NT2/D1 (cell line): ENCODE measurements around the gene ZNF621.
A peak's percentile ranks its signal among the peaks of the same experiment; 100 is the strongest.

ENCODE experiments used
- DNase-seq: peaks from one replicate; pipeline ENCODE4 v3.0.0-alpha.2; 2011; ENCODE audit warnings: low read depth, low spot score
- H3K27me3 ChIP-seq: 2 replicates; pipeline ENCODE4 v1.6.0; 2011; ENCODE audit warnings: mild to moderate bottlenecking; ENCODE audit not compliant: insufficient read length, insufficient read depth
- H3K36me3 ChIP-seq: 2 replicates; pipeline ENCODE4 v1.6.1; 2011; ENCODE audit warnings: mild to moderate bottlenecking, low read length, mixed read lengths; ENCODE audit not compliant: insufficient read depth, insufficient read length
- H3K4me1 ChIP-seq: 2 replicates; pipeline ENCODE4 v1.5.1; 2011; ENCODE audit not compliant: insufficient read depth, insufficient read length
- H3K4me3 ChIP-seq: 2 replicates; pipeline ENCODE4 v1.5.1; 2011; ENCODE audit warnings: low read depth; ENCODE audit not compliant: insufficient read length
- H3K9ac ChIP-seq: 2 replicates; pipeline ENCODE4 v1.6.0; 2011; ENCODE audit warnings: low read depth; ENCODE audit not compliant: insufficient read length
- H3K9me3 ChIP-seq: 2 replicates; pipeline ENCODE4 v1.5.1; 2011; ENCODE audit warnings: mild to moderate bottlenecking, low read length; ENCODE audit not compliant: insufficient read depth
- SUZ12 ChIP-seq: IDR thresholded peaks from 2 replicates; pipeline ENCODE4 v1.6.1; 2011; ENCODE audit not compliant: insufficient read length, insufficient read depth; ENCODE audit errors: extremely low read depth
- YY1 ChIP-seq: IDR thresholded peaks from 2 replicates; pipeline ENCODE4 v1.6.1; 2011; ENCODE audit not compliant: insufficient read length, insufficient read depth
- ZNF274 ChIP-seq: IDR thresholded peaks from 2 replicates; pipeline ENCODE4 v1.6.1; 2011; ENCODE audit warnings: mild to moderate bottlenecking, low read depth, low read length

The ZNF621 gene

DNA sequence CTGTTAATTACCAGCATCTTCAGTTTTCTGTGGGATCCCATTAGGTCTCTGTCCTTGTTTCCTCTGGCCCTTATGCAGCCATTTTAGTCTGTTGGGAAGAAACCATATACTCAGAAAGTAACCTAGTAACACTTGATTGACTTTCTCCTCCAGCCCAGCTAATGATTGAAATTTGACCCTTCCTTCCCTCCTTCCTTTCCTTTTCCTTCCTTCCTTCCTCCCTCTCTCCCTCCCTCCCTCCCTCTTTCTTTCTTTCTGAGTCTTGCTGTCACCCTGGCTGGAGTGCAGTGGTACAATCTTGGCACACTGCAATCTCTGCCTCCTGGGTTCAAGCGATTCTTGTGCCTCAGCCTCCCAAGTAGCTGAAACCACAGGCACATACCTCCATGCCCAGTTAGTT, 24.8 kb upstream of the ZNF621 start:
- Histone ChIP-seq H3K4me3 (no peak overlapping the region), H3K4me1 (no peaks in the 10 kb centered on the region)

DNA sequence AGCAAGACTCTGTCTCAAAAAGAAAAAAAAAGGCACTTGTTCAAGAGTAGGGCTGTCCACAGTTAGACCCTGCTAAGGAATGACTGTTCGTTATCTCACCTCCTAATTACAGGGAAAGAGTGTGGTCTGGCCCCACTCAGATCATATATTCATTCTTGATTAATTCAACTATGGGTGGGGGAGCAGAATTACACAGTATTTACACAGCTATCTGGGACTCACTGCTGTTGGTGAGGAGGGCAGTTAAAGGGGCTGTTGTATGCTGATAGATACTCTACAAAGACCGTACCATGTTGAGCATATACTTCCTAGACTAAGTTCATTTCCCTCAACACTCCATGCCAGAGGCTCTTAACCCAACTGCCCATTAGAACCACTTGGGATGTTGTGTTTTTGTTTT, 22.7 kb upstream of the ZNF621 start:
- H3K4me1 ChIP-seq: peaks cover 2% of the 10 kb centered on the region
- H3K36me3 ChIP-seq: no peaks in the 10 kb centered on the region
- DNase-seq: no peak
- H3K27me3 ChIP-seq: no peaks in the 10 kb centered on the region
- H3K9ac ChIP-seq: no peak overlapping the region
- no peak for TF ChIP-seq SUZ12
- no peak for TF ChIP-seq ZNF274
- TF ChIP-seq YY1: no peak
- no peaks in the 10 kb centered on the region for H3K9me3 ChIP-seq
- H3K4me3 ChIP-seq: no peak overlapping the region

More for the DNA sequence above, 24.8 kb upstream of the ZNF621 start:
- no peaks in the 10 kb centered on the region for H3K27me3 ChIP-seq
- no peak overlapping the region for H3K9ac ChIP-seq
- no peaks in the 10 kb centered on the region for H3K36me3 ChIP-seq
- DNase-seq: no peak
- no peaks in the 10 kb centered on the region for H3K9me3 ChIP-seq
- TF ChIP-seq YY1 (no peak), ZNF274 (no peak), SUZ12 (no peak)

DNA sequence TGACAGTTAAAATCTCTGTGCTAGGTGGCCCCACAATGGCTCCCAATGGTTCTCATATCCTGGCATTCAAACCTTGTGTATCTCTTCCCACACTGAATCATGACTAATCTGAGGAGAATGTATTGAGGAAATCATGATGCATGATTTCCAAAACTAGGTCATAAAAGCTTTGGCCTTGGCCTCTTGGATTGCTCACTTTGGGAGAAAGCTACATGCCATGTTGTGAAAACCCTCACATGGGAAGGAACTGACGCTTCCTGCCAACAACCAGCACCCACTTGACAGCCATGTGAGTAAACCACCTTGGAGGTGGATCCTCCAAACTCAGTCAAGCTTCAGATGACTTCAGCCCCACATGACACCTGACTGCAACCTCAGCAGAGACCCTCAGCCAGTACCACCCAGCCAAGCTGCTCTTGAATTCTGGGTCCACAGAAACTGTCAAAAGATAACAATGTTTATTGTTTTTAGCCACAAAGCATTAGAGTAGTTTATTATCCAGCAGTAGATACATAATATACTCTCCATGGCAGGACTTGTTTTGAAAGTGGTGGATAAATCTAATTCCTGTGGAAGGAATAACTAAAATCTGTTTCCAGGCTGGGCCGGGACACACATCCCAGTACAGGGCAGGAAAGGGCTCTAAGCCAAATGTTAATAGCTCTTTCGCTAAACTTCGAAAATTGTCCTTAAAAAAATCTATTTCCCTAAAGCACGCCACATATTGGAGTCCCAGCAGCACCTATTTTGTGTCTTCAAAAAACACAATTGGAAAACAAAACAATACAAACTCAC, 19.9 kb upstream of the ZNF621 start:
- no peak for TF ChIP-seq SUZ12
- no peak for TF ChIP-seq ZNF274
- no peak for TF ChIP-seq YY1
- DNase-seq: no peak

DNA sequence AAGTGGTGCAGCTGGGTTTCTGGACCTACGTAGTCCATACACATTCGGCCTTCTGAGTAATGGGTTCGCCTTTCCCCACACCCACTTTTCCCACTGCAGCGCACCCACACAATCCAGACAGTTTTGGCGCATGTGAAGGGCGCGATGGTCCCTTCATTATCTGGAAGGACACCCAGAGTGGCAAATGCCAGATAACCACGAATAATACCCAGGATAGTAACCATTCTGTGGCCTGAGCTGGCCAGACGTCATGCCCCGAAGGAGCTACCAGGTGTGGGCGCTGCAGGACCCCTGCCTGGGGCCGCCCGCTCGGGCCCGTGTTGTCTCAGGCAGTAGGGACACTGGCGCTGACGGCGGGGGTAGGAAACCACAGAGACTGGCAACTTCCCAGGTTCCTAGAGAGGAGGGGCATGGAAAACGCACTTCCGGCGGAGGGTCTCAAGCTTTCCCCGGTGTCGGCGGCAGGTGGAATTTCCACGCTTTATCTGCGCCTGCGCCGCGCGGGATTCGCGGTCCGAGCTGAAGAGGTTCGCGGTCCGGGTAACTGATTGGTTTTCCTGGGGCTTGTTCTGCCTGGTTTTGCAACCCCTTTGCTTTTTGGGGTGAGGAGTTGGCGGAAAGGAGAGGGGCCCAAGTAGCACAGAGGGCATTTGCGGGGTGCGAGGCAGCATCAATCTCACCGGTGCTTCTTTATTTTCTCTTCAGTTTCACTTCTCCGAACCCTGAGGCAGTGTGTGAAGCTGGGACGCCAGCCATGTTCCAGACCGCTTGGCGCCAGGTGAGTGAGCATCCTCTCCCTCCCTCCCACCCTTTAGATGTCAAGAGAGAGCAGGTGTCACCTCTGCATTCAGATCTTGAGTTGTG, 18.9 kb upstream of the ZNF621 start, which contains the start of gene ZNF620:
Gene ZNF620, plus strand, starts transcription at position 441 of the 864 bp plus-strand sequence. Its CDS starts 314 bp downstream, at position 755.
- TF ChIP-seq YY1 (no peak), SUZ12 (no peak), ZNF274 (no peak)
- Histone ChIP-seq H3K9ac (peak within 1 kb of the TSS; percentile 92), H3K27me3 (no peaks in the 10 kb centered on the region), H3K4me1 (peaks cover 2% of the 10 kb centered on the region), H3K4me3 (peak within 1 kb of the TSS; percentile 92), H3K9me3 (no peaks in the 10 kb centered on the region; the same call in 1 of the 2 replicates), H3K36me3 (peaks cover 20% of the 10 kb centered on the region)
- peak; percentile 68 for DNase-seq

More for the DNA sequence above, 19.9 kb upstream of the ZNF621 start:
- H3K4me3 ChIP-seq: peak overlapping the region; percentile 92
- peaks cover 14% of the 10 kb centered on the region for H3K36me3 ChIP-seq
- no peaks in the 10 kb centered on the region; the same call in 1 of the 2 replicates for H3K9me3 ChIP-seq
- H3K9ac ChIP-seq: no peak overlapping the region
- H3K4me1 ChIP-seq: peaks cover 2% of the 10 kb centered on the region
- H3K27me3 ChIP-seq: no peaks in the 10 kb centered on the region

DNA sequence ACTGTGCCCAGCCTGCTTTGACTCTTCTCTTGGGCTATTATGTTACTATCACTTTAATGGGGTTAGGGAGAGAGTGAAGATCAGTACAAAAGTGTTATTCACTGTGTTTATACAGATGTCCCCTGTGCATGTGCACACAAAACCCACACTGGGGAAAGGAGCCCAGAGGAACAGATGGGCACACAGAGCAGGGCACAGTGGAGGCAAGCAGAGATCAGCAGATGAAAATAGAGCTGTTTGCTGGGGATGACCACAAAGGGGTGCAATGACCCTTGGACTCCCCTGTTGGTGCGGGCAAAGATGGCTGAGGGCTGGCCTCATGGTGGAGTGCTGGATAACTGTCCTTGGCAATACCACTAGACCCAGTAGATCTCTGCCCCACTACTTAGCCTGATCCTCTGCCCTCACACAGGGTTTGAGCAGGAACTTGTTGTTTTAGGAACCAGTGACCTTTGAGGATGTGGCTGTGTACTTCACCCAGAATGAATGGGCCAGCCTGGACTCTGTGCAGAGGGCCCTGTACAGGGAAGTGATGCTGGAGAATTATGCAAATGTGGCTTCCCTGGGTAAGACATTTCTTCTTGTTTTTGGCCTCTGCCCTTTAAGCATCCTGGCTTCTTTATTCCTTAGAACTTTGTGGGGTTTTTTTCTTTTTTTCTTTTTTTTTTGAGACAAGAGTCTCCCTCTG, 13.6 kb upstream of the ZNF621 start:
- no peaks in the 10 kb centered on the region for H3K4me1 ChIP-seq
- H3K36me3 ChIP-seq: peaks cover 55% of the 10 kb centered on the region
- TF ChIP-seq ZNF274: no peak
- no peak for TF ChIP-seq SUZ12
- no peak for TF ChIP-seq YY1
- no peak for DNase-seq
- H3K9ac ChIP-seq: no peak overlapping the region
- H3K9me3 ChIP-seq: no peaks in the 10 kb centered on the region; the same call in 1 of the 2 replicates
- no peak overlapping the region for H3K4me3 ChIP-seq
- H3K27me3 ChIP-seq: no peaks in the 10 kb centered on the region

DNA sequence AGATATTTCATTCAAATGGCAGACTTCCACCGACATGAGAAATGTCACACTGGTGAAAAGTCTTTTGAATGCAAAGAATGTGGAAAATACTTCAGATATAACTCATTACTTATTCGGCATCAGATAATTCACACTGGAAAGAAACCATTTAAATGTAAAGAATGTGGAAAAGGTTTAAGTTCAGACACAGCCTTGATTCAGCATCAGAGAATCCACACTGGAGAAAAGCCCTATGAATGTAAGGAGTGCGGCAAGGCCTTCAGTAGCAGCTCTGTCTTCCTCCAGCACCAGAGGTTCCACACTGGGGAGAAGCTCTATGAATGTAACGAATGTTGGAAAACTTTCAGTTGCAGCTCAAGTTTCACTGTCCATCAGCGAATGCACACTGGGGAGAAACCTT, 8.6 kb upstream of the ZNF621 start:
- H3K9ac ChIP-seq: no peak overlapping the region
- DNase-seq: no peak
- no peak for TF ChIP-seq YY1
- TF ChIP-seq ZNF274: no peak
- no peak for TF ChIP-seq SUZ12
- H3K4me1 ChIP-seq: no peaks in the 10 kb centered on the region
- H3K4me3 ChIP-seq: no peak overlapping the region
- H3K27me3 ChIP-seq: no peaks in the 10 kb centered on the region
- H3K9me3 ChIP-seq: no peaks in the 10 kb centered on the region
- peaks cover 45% of the 10 kb centered on the region for H3K36me3 ChIP-seq
